GM12874 (cell line): Measurements from ENCODE around the gene P3H2.

ENCODE experiments used
- TF ChIP-seq, protein P1 (sequence below): IDR thresholded peaks from 2 replicates; pipeline ENCODE4 v1.5.1; 2011; ENCODE audit warnings: low read depth, mild to moderate bottlenecking, control low read depth, low read length, moderate library complexity; ENCODE audit not compliant: insufficient read depth

Gene P3H2

DNA sequence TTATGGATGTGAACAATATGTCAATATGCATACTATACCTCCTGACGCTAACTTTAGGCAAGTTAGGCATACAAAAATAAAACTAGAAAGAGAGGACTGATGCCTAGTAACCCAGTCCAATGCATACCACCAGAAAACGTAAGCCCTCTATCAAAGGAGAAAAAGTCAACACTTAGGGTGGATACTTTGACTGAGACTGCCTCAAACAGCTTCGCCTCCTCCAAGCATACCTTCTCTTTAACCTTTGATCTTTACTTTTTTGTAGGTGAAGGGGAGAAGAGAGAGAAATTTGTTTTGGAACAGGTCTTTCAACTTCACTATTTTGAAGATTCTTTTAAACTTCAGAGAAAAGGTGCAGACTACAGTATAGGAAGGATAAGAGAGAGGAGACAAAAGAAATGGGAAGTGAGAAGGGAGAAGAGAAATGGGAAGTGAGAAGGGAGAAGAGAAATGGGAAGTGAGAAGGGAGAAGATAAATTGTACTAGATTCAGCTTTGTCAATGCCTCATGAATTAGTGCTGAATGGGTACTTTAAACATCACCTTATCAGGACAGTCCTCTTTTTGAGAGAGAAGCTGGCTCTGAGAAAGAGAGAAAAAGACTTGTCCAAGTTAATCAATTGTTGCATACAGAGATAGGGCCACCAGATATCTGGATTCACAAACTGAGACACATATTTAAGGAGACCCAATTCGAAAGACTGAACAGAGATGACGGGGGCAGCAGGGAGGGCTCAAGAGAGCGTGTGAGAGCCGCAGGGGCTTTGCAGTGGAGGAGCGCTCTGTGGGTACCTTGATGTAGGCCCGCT is 1.0 kb downstream of the P3H2 start:
- TF ChIP-seq, protein P1, sequence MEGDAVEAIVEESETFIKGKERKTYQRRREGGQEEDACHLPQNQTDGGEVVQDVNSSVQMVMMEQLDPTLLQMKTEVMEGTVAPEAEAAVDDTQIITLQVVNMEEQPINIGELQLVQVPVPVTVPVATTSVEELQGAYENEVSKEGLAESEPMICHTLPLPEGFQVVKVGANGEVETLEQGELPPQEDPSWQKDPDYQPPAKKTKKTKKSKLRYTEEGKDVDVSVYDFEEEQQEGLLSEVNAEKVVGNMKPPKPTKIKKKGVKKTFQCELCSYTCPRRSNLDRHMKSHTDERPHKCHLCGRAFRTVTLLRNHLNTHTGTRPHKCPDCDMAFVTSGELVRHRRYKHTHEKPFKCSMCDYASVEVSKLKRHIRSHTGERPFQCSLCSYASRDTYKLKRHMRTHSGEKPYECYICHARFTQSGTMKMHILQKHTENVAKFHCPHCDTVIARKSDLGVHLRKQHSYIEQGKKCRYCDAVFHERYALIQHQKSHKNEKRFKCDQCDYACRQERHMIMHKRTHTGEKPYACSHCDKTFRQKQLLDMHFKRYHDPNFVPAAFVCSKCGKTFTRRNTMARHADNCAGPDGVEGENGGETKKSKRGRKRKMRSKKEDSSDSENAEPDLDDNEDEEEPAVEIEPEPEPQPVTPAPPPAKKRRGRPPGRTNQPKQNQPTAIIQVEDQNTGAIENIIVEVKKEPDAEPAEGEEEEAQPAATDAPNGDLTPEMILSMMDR: no peak

DNA sequence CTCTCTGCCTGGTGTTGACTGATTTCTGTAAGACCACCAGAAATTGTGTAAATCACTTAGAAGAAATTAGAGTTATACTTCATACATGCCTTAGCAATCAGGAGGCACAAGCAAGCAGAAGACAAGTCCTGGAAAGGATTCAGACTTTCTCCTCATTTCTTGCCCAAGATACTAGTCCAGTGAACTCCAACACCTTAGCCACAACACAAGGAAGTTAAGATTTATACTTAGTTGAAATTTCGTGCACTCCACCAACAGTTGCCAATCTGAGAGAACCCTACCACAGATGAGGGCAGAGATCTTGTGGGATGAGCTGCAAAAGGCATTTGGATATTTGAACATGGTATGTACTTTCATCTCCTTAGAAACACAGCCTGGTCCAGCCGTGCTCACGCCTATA is 2.3 kb downstream of the P3H2 start:
- TF ChIP-seq, protein P1: no peak

DNA sequence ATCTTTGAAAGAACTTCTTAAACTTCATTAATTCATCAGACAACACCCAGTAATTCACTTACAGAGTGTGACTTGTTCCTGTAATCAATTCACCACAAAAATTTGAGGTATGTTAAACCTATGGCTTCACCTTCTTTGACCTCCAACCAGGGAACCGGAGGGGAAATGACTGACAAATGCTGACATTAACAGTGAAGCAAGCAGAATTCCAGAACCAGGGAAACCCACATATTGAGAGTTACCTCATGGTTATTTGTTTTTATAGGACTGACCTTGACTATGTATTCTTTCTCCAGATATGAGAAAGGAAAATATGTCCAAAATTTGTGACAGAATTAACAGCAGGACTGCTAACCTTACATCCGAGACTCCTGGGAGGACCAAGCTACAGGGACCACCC is 2.7 kb downstream of the P3H2 start:
- TF ChIP-seq, protein P1: no peak

DNA sequence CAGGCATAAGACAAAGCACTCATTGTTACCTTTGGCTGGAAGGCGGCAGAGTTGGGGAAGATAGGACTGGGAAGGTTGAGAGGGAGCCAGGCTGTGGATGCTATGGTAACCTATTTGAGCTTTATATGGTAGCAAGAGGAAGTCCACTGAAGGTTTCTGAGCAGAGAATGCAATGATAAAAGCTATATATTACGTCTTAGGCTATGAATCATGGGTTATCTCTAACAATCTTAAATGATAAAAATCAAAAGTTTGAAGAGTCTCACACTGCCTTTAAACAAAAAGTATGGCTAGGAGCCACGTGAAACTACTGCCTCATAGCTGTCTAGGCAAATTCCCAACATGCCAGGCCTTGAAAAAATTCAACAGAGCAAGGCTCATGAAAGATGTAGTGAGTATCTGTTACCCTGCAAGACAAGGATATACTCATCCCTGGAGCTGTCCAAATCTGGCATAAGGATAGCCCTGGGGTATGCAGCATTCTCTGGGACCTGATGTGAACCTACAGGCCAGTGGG is 4.1 kb downstream of the P3H2 start:
- TF ChIP-seq, protein P1: no peak

DNA sequence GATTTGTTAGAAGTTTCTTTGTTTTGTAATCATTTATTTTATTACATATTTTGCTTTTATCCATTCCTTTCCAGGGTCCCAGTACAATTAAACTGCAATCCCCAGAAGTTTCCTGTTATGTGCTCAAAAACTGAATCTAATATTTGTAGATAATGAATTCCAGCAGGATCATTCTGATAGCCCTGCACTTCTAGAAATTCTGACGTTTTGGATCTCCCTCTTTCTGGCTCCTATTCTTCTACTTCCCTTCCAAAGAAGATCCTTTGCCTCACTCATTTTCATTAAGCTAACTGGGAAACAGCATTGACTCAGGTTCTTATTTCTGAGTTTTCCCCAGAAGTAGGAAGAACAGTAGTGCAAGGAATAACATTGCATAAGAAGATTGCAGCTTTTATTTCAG is 9.9 kb downstream of the P3H2 start:
- TF ChIP-seq, protein P1: no peak

DNA sequence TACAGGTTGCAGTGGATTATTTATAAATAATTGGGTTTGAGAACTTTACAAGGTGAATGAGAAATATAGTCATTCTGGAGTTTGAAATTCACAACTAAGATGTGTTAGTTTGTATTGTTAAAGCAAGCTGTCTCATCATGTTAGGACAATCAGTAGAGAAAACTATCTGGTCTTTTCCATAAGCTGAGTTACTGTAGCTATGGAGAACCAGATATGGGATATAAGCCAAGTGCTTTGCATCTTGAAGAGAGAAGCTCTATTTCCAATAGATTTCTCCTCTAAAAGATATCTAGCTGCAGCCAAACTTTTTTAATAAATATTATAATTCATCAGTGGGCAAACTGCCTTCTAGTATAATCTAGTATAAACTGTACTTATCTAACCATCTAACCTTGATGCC is 11.3 kb downstream of the P3H2 start:
- TF ChIP-seq, protein P1: no peak

DNA sequence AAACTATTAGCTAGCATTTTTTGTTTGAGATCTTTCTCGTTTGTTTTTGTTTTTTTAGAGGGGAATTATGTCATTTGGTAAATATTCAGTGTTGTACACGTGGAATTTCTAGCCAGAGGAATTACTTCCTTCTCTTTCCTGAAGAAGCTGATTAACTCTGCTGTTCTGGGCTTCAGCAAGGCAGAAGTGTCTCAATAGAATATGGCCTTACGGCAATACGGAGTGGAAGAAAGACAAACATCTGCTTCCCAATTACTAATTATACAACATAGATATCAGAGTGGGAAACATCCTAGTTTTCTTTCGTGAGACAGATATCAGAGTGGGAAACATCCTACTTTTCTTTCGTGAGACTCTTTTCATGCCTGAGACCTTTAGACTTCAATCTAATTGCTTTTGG is 11.9 kb downstream of the P3H2 start:
- TF ChIP-seq, protein P1: no peak
